Measurements from ENCODE around the gene PP2D1. TPM values are rescaled to one million over a fixed set of nuclear protein-coding genes. Genes with fewer than 3 reads are reported as not detected.
A peak's percentile ranks its signal among the peaks of the same experiment; 100 is the strongest.

Gene PP2D1
- total RNA-seq, 2 experiments from 2014 or later, result not detected

- no peak for TF ChIP-seq CTCF (IDR thresholded peaks at IDR 0.05)
- Mint-ChIP-seq H3K4me3 (peak overlapping the region; percentile 93), H3K4me1 (ENCODE audit: low read depth) (peaks cover 58% of the 10 kb centered on the region), H3K9me3 (no peaks in the 10 kb centered on the region), H3K36me3 (ENCODE audit: low read depth) (no peaks in the 10 kb centered on the region), H3K27ac (peak overlapping the region; percentile 87), H3K27me3 (no peaks in the 10 kb centered on the region)
- intact Hi-C loops (cut with micrococcal nuclease), result loop anchor here (5.0 to 10.0 kb wide), 4 partner anchors 61 to 146 kb away; partner anchors contain the start of genes EFHB and SGO1
- ChIA-PET POLR2A (interaction anchor here (1.0 to 2.8 kb wide), 7 partner anchors 11 to 145 kb away, joined by 3 to 17 read pairs (median 7); partner anchors contain the start of gene SGO1), CTCF (interaction anchor here (0.6 to 1.5 kb wide), 10 partner anchors 9 to 155 kb away, joined by 3 to 12 read pairs (median 3); partner anchors contain the start of gene SGO1)
- ATAC-seq (peak; percentile 40), DNase-seq (peak; percentile 89)
These were observed 29.2 kb upstream of the PP2D1 start for GRCh38 chr3:20041197-20041780.

GRCh38 chr3:20040548-20041196 lies 28.6 kb upstream of the PP2D1 start:
- POLR2A ChIA-PET, result interaction anchor here (1.0 to 2.8 kb wide), 5 partner anchors 14 to 145 kb away, joined by 3 to 17 read pairs (median 11); partner anchors contain the start of gene SGO1
- Mint-ChIP-seq H3K27me3 (no peaks in the 10 kb centered on the region), H3K36me3 (ENCODE audit: low read depth) (no peaks in the 10 kb centered on the region), H3K27ac (peak overlapping the region; percentile 87), H3K4me3 (peak overlapping the region; percentile 93), H3K9me3 (no peaks in the 10 kb centered on the region), H3K4me1 (ENCODE audit: low read depth) (peaks cover 53% of the 10 kb centered on the region)
- intact Hi-C loops (cut with micrococcal nuclease), result loop anchor here (5.0 to 10.0 kb wide), 4 partner anchors 62 to 147 kb away; partner anchors contain the start of genes EFHB and SGO1
- CTCF ChIA-PET, result interaction anchor here (0.6 to 1.5 kb wide), 10 partner anchors 10 to 154 kb away, joined by 3 to 12 read pairs (median 3); no protein-coding TSS in a partner anchor
- TF ChIP-seq CTCF (IDR thresholded peaks at IDR 0.05), result no peak
- peak; percentile 29 for ATAC-seq
- DNase-seq, result peak; percentile 78

- Mint-ChIP-seq H3K9me3 (no peaks in the 10 kb centered on the region), H3K27ac (peak within 1 kb of the TSS; percentile 95), H3K27me3 (no peaks in the 10 kb centered on the region), H3K36me3 (ENCODE audit: low read depth) (no peaks in the 10 kb centered on the region), H3K4me1 (ENCODE audit: low read depth) (peaks cover 50% of the 10 kb centered on the region), H3K4me3 (peak within 1 kb of the TSS; percentile 93)
- ATAC-seq (peak; percentile 77), DNase-seq (peak; percentile 87)
- POLR2A ChIA-PET, result interaction anchor here (1.3 to 2.8 kb wide), 3 partner anchors 15 to 146 kb away, joined by 5 to 17 read pairs (median 11); partner anchors contain the start of gene SGO1
- intact Hi-C loops (cut with micrococcal nuclease), result loop anchor here (1.0 to 10.0 kb wide), 5 partner anchors 62 to 147 kb away; partner anchors contain the start of genes EFHB, RAB5A and SGO1
- peak; percentile 69 for TF ChIP-seq CTCF (IDR thresholded peaks at IDR 0.05)
- CTCF ChIA-PET, result interaction anchor here (0.7 to 1.5 kb wide), 5 partner anchors 10 to 154 kb away, joined by 3 to 6 read pairs (median 3); no protein-coding TSS in a partner anchor
These were observed 27.9 kb upstream of the PP2D1 start, which contains the start of gene KAT2B for GRCh38 chr3:20039765-20040547. TSS of gene KAT2B (plus strand) at chr3:20040446. CDS start at chr3:20040478, 32 bp downstream.

GRCh38 chr3:20039466-20039764 lies 27.4 kb upstream of the PP2D1 start:
- no peaks in the 10 kb centered on the region for H3K27me3 Mint-ChIP-seq
- no peak for TF ChIP-seq CTCF (IDR thresholded peaks at IDR 0.05)
- H3K27ac Mint-ChIP-seq, result peak overlapping the region; percentile 95
- CTCF ChIA-PET, result interaction anchor here (1.2 kb wide), 1 partner anchor 92 kb away, joined by 3 read pairs; no protein-coding TSS in a partner anchor
- no peaks in the 10 kb centered on the region for H3K9me3 Mint-ChIP-seq
- no peaks in the 10 kb centered on the region for H3K36me3 Mint-ChIP-seq (ENCODE audit: low read depth)
- intact Hi-C loops (cut with micrococcal nuclease), result loop anchor here (1.0 kb wide), 1 partner anchor 92 kb away; the partner anchor contains the start of gene RAB5A
- POLR2A ChIA-PET, result no interaction called here
- DNase-seq, result no peak
- peaks cover 47% of the 10 kb centered on the region for H3K4me1 Mint-ChIP-seq (ENCODE audit: low read depth)
- no peak for ATAC-seq
- H3K4me3 Mint-ChIP-seq, result peak overlapping the region; percentile 78

Data from activated CD8-positive, alpha-beta T cell treated with anti-CD3 and anti-CD28 coated beads for 36 hours (primary cell).